Measurements from ENCODE around the gene SNTB2. TPM values are rescaled to one million over a fixed set of nuclear protein-coding genes. Genes with fewer than 3 reads are reported as not detected.

SNTB2 gene
- 12.2 TPM for total RNA-seq

GRCh38 chr16:69186642-69187445 is at the start of gene SNTB2:
TSS of gene SNTB2 (plus strand) at chr16:69187164. CDS start at chr16:69187167, 3 bp downstream.

GRCh38 chr16:69310653-69311532 is 123.9 kb downstream of the SNTB2 start, which contains the start of gene VPS4A:
TSS of gene VPS4A (plus strand) at chr16:69311350. CDS start at chr16:69311512, 162 bp downstream.

GRCh38 chr16:69330286-69331109 is 143.5 kb downstream of the SNTB2 start, which contains the start of gene PDF:
TSS of gene PDF (minus strand) at chr16:69330588. CDS start at chr16:69330570, 18 bp downstream.

GRCh38 chr16:69339289-69340094 is 152.5 kb downstream of the SNTB2 start, which contains the start of the genes COG8 and NIP7:
TSS of gene COG8 (minus strand) at chr16:69339564. CDS start at chr16:69339552, 12 bp downstream.
TSS of gene NIP7 (plus strand) at chr16:69339772. CDS start at chr16:69339830, 58 bp downstream.

GRCh38 chr16:69351309-69352027 is 164.5 kb downstream of the SNTB2 start, which contains the start of gene TMED6:
TSS of gene TMED6 (minus strand) at chr16:69351786. CDS start at chr16:69351753, 33 bp downstream.

Small RNA genes lying within 50 kb of the gene (small RNA-seq; reads per million reads assigned to genes)
- gene RF00019 (ENCODE audit: low replicate concordance) (not detected), gene RNU6-22P (ENCODE audit: low replicate concordance) (not detected)

Other genes starting within 250 kb of the SNTB2 start
- gene HAS3, start 81.5 kb upstream of the SNTB2 start, total RNA-seq: 9.7 TPM
- 43.5 TPM for gene CHTF8, start 54.6 kb upstream of the SNTB2 start, total RNA-seq
- gene UTP4, start 54.5 kb upstream of the SNTB2 start, total RNA-seq: 30.0 TPM
- 33.8 TPM for gene VPS4A, start 124.2 kb downstream of the SNTB2 start, total RNA-seq
- gene PDF, start 143.4 kb downstream of the SNTB2 start, total RNA-seq: 16.9 TPM
- 59.2 TPM for gene COG8, start 152.4 kb downstream of the SNTB2 start, total RNA-seq
- gene NIP7, start 152.6 kb downstream of the SNTB2 start, total RNA-seq: 13.8 TPM
- gene TMED6, start 164.6 kb downstream of the SNTB2 start, total RNA-seq: not detected
- gene TERF2, start 198.8 kb downstream of the SNTB2 start, total RNA-seq: 25.7 TPM
- 67.0 TPM for gene CYB5B, start 237.5 kb downstream of the SNTB2 start, total RNA-seq

Data from parietal lobe (tissue), 2 donors.